Glomerular visceral epithelial cell (primary cell): Measurements from ENCODE around the gene CHAF1B.
"Not testable (repeated sequence)": the region's sequence is repeated elsewhere in the genome, so short reads cannot be mapped to it uniquely, and the experiment has no call there.

ENCODE experiments used
- DNase-seq: peaks from one replicate; pipeline ENCODE4 v3.0.0-alpha.2; 2016; ENCODE audit errors: extremely low spot score

Gene CHAF1B

GRCh38 chr21:36385233-36386030 lies at the start of gene CHAF1B:
TSS of gene CHAF1B (plus strand) at chr21:36385392. CDS start at chr21:36386137, 745 bp downstream.
- peak; percentile 85 for DNase-seq

- no peak for DNase-seq
These were observed 48.1 kb upstream of the CHAF1B start for GRCh38 chr21:36337099-36337509.

GRCh38 chr21:36338975-36339374 lies 46.2 kb upstream of the CHAF1B start:
- no peak for DNase-seq

GRCh38 chr21:36342581-36342980 lies 42.6 kb upstream of the CHAF1B start:
- DNase-seq, result not testable (repeated sequence)

- DNase-seq, result no peak
These were observed 40.3 kb upstream of the CHAF1B start for GRCh38 chr21:36344931-36345330.

- no peak for DNase-seq
These were observed 37.8 kb upstream of the CHAF1B start for GRCh38 chr21:36347278-36347961.

- no peak for DNase-seq
These were observed 37.2 kb upstream of the CHAF1B start for GRCh38 chr21:36347962-36348328.

GRCh38 chr21:36349315-36349714 lies 35.9 kb upstream of the CHAF1B start:
- DNase-seq, result no peak

- peak; percentile 35 for DNase-seq
These were observed 34.8 kb upstream of the CHAF1B start for GRCh38 chr21:36350282-36350910.

- no peak for DNase-seq
These were observed 30.1 kb upstream of the CHAF1B start for GRCh38 chr21:36354918-36355680.

- DNase-seq, result no peak
These were observed 29.3 kb upstream of the CHAF1B start for GRCh38 chr21:36355868-36356267.

GRCh38 chr21:36359185-36359584 lies 26.0 kb upstream of the CHAF1B start:
- DNase-seq, result no peak

- no peak for DNase-seq
These were observed 16.0 kb upstream of the CHAF1B start for GRCh38 chr21:36369064-36369685.

GRCh38 chr21:36375994-36376393 lies 9.2 kb upstream of the CHAF1B start:
- DNase-seq, result no peak

- DNase-seq, result no peak
These were observed 7.8 kb upstream of the CHAF1B start for GRCh38 chr21:36377391-36377842.

GRCh38 chr21:36379251-36379650 lies 5.9 kb upstream of the CHAF1B start:
- no peak for DNase-seq

- peak; percentile 13 for DNase-seq
These were observed 3.2 kb upstream of the CHAF1B start for GRCh38 chr21:36381841-36382589.

GRCh38 chr21:36382722-36383121 lies 2.5 kb upstream of the CHAF1B start:
- not testable (repeated sequence) for DNase-seq

GRCh38 chr21:36384885-36385232 lies 333 bp upstream of the CHAF1B start:
- no peak for DNase-seq

- peak; percentile 12 for DNase-seq
These were observed 945 bp downstream of the CHAF1B start for GRCh38 chr21:36386031-36386642.
